Measurements from ENCODE around the gene POLR1H.
A peak's percentile ranks its signal among the peaks of the same experiment; 100 is the strongest.

Gene POLR1H

DNA sequence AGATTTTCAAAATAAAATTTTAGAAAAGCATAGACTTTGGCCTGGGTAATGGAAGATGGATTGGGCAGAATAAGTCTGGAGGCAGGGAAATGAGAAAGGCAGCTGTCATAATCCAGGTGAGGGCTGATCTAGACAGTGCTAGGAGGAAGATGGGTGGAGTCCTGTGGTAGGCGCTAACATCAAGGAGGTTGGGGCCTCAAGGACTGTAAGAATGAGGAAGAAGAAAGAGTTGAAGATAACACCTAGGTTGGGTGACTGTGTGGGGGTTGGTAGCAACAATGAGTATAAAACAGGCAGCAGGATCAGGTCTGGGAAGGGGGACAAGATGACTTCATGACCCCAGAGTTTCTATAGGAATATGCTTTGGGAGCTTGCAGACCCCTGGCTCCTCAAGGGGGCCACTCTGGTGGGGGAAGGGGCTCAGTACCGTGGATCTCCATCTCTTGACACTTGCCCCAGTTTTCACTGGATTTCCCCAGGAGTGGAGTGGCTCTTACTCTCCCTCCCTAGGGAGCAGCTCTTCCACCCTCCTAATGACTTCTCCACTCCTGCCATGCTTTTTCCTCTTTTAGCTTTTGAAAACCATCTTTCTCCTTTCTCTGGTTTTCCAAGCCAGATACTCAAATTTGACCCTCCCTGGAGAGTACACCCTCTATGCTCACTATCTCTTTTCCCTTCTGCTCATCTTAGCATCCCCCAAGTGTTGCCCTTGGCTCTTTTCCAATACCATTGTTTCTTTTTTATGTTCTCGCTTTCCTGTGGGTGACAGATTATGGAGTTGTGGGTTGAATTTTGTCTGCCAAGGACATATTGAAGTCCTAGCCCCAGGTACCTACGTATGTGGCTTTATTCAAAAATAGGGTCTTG is 37.1 kb downstream of the POLR1H start:
- no peak for DNase-seq

GRCh38 chr6:30100154-30100553 is 39.1 kb downstream of the POLR1H start:
- DNase-seq, result no peak

DNA sequence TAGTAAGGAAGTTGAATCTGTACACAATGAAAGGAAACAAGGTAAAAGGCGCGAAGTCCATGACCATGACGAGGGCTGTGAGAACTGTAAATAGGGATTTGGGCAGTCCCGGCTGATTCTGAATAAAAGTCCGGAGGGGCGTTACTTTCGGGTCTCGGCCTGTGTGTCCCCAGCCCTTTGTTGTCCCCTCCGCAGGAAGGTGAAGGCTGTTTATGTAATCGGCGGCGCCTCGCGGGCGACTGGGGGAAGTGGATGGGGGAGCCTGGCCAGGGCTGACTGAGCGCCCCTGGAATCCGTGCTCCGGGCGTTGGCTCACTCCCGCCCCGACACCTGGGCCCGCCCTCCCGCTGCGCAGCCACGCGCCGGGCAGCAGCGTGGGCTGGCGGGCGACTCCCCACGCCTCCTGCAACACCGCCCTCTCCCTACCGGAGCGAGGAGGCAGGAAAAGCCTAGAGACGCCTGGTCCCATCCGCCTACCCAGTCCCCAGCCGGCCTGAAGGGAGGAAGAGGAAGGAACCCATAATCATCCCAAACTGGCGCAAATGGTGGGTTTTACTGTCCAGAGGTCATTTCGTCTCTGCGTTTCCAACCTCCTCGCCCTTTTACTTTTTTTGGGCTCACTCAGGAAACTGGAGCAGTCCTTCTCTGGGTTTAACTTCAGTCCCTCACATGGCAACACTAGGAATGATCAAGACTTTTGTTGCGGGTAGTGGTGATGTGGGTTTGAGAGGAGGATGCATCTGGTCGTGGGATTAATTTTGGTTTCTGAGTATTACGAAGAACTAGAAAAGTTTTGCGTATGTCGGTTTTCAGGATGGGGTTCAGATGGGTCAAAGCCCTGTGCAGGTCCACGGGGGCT is 39.7 kb downstream of the POLR1H start:
- DNase-seq, result no peak

DNA sequence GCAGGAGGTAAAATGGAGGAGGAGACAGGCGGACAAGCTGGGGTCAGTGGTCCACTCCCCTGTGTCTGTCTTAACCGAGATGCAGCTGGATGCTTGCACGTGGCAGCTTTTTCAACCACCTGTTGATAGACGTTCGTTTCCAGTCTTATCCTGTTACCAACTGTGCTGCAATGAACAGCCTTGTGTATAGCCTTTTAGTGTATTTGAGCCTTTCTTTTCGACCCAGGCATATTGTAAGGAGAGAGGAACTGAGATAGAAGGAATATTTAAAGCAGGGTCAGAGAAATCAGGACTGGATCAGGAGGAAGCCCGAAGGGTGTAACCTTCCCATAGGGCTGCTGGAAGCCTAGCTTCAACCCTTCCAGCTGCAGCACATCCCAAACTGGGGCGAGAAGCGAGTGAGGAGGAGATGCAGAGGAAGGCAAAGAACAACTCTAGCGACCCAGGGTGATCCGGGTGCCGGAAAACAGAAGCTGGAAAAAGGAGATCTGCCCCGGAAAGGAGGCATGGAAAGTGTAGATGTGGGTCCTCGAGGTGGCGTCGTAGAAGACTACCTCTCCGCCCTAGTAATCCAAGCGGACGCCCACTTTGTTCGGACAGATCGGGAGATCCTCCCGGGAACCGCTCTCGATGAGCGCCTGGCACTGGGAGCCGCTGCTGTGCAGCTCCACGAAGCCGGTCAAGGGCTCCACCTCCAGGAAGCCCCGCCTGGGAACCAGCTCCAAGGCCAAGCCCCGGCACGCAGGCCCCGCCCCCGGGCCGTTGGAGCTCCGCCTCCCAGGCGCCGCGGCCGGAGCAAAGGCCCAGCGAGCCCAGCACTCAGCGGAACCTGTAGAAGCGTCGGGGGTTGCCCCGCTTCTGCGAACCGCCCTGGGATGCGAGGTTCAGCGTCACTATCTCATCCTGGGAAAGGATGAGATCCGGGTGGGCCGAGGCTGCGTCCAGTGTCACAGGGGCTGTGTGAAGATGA is 40.7 kb downstream of the POLR1H start:
- DNase-seq, result peak; percentile 71

- DNase-seq, result no peak
These were observed 41.4 kb downstream of the POLR1H start for GRCh38 chr6:30102414-30102969.

GRCh38 chr6:30102970-30103871 is 42.2 kb downstream of the POLR1H start:
- peak; percentile 76 for DNase-seq

DNA sequence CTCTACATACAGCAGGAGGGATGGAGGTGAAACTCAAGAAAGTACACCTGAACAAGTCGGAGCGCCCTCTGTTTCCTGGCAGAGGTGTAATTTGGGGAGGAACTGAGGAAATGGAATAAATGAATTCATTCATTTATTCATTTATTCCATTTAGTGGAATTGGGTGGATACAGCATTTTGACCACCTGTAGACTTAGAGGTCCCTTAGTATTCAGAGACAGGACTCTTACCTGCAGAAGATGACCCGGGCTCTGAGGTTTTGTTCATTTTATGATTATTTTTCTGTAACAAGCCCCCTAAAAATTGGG is 42.8 kb downstream of the POLR1H start:
- no peak for DNase-seq

GRCh38 chr6:30104661-30105060 is 43.6 kb downstream of the POLR1H start:
- no peak for DNase-seq

GRCh38 chr6:30111266-30111856 is 50.3 kb downstream of the POLR1H start:
- DNase-seq, result no peak

DNA sequence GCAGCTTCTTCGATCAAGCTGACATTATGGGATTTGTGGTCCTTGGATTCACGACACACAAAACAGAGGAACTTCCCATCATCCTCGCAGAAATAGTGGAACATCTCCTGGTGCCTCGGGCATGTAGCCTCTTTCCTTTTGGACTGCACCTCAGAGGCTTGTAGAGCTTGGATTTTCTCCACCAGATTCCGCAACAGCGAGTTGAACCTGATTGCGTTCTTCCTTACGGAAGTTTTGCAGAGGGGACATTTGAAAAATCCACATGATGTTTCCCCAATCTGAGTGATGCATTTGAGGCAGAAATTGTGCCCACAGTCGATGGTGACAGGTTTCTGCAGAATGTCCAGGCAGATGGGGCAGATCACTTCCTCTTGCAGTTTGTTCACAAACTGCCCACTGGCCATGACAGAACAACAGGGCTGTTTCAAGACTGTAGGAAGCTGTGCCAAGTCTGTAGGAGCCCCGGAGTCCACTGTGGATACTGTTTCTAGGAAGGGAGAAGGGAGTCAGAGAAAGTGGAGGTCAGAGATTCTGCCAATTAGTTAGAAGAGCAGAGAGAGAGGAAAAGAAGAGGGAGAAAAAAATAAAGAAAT is 51.4 kb downstream of the POLR1H start:
- no peak for DNase-seq

GRCh38 chr6:30113003-30113759 is 52.1 kb downstream of the POLR1H start, which contains the start of gene TRIM31:
Gene TRIM31, minus strand, starts transcription at chr6:30113090. Its CDS starts 285 bp downstream, at chr6:30112805.
- no peak for DNase-seq

- DNase-seq, result no peak
These were observed 52.8 kb downstream of the POLR1H start for GRCh38 chr6:30113841-30114240.

All from stimulated activated naive CD4-positive, alpha-beta T cell treated with Interleukin-2 at 50 U/mL for 16 hours (primary cell).